Mesenchymal stem cell (in vitro differentiated cells and primary cell): ENCODE measurements around the gene EPHX1.

ENCODE experiments used
- DNase-seq: peaks from one replicate; pipeline ENCODE4 v3.0.0-alpha.2; 2013
- H2AFZ ChIP-seq: one replicate; pipeline ENCODE4 v1.6.1; 2013; ENCODE audit warnings: low read depth, mild to moderate bottlenecking, control low read depth, inconsistent platforms, low read length, moderate library complexity
- H2AK5ac ChIP-seq: 2 replicates; pipeline ENCODE4 v1.6.1; 2013; ENCODE audit warnings: low read length, moderate library complexity, mild to moderate bottlenecking, inconsistent platforms; ENCODE audit not compliant: severe bottlenecking
- H2BK120ac ChIP-seq: one replicate; pipeline ENCODE4 v1.6.1; 2013; ENCODE audit warnings: low read depth, mild to moderate bottlenecking, inconsistent platforms, low read length, moderate library complexity
- H2BK12ac ChIP-seq, 2 experiments: one replicate each; pipeline ENCODE4 v1.6.1; 2013; ENCODE audit warnings: inconsistent platforms in 2 of 2, low read length in 2 of 2, mild to moderate bottlenecking in 2 of 2, moderate library complexity in 2 of 2, control low read depth in 1 of 2
- H2BK15ac ChIP-seq: one replicate; pipeline ENCODE4 v1.6.1; 2013; ENCODE audit warnings: mild to moderate bottlenecking, low read depth, inconsistent platforms; ENCODE audit not compliant: poor library complexity, severe bottlenecking
- H2BK5ac ChIP-seq: 2 replicates; pipeline ENCODE4 v1.6.1; 2013; ENCODE audit warnings: low read depth, mild to moderate bottlenecking, low read length, control low read depth, inconsistent platforms; ENCODE audit not compliant: poor library complexity, severe bottlenecking
- H3K14ac ChIP-seq, 2 experiments: one replicate each; pipeline ENCODE4 v1.6.1; 2013; ENCODE audit warnings: inconsistent platforms in 2 of 2, low read length in 2 of 2, control low read depth in 1 of 2, mild to moderate bottlenecking in 1 of 2, moderate library complexity in 1 of 2
- H3K18ac ChIP-seq, 2 experiments: one replicate each; pipeline ENCODE4 v1.6.1; 2013; ENCODE audit warnings: inconsistent platforms in 2 of 2, low read length in 2 of 2, control low read depth in 1 of 2, low read depth in 1 of 2, mild to moderate bottlenecking in 1 of 2
- H3K23ac ChIP-seq, 2 experiments: one replicate each; pipeline ENCODE4 v1.6.1; 2013; ENCODE audit warnings: inconsistent platforms in 2 of 2, low read length in 2 of 2, mild to moderate bottlenecking in 2 of 2, moderate library complexity in 2 of 2, control low read depth in 1 of 2
- H3K27ac ChIP-seq: 2 replicates; pipeline ENCODE4 v1.5.1; 2013; ENCODE audit warnings: mild to moderate bottlenecking, moderate library complexity, low read length, control low read depth, inconsistent platforms; ENCODE audit not compliant: poor library complexity, severe bottlenecking
- H3K27me3 ChIP-seq, 2 experiments: 2 replicates each; pipeline versions ENCODE4 v1.6.1 to v1.7.0; 2013; ENCODE audit warnings: low read length in 2 of 2, mild to moderate bottlenecking in 2 of 2, moderate library complexity in 2 of 2, control low read depth in 1 of 2, inconsistent platforms in 1 of 2; ENCODE audit not compliant: control insufficient read depth in 1 of 2, insufficient read depth in 1 of 2
- H3K36me3 ChIP-seq, 2 experiments: 2 replicates each; pipeline versions ENCODE4 v1.6.1 to v1.7.0; 2013; ENCODE audit warnings: low read length in 2 of 2, control low read depth in 1 of 2, inconsistent platforms in 1 of 2, low read depth in 1 of 2, mild to moderate bottlenecking in 1 of 2; ENCODE audit not compliant: insufficient read depth in 2 of 2, control insufficient read depth in 1 of 2
- H3K4ac ChIP-seq, 2 experiments: one replicate each; pipeline ENCODE4 v1.6.1; 2013; ENCODE audit warnings: inconsistent platforms in 2 of 2, low read length in 2 of 2, mild to moderate bottlenecking in 2 of 2, moderate library complexity in 2 of 2, control low read depth in 1 of 2, low read depth in 1 of 2
- H3K4me1 ChIP-seq: 2 replicates; pipeline ENCODE4 v1.6.1; 2013; ENCODE audit warnings: low read depth, low read length, control low read depth; ENCODE audit not compliant: control insufficient read depth, insufficient read depth
- H3K4me2 ChIP-seq: 2 replicates; pipeline ENCODE4 v1.6.1; 2013; ENCODE audit warnings: low read length, mild to moderate bottlenecking, inconsistent platforms; ENCODE audit not compliant: poor library complexity, severe bottlenecking
- H3K4me3 ChIP-seq, 2 experiments: 2 replicates each; pipeline versions ENCODE4 v1.5.1 to v1.7.0; 2013; ENCODE audit warnings: low read length in 2 of 2, mild to moderate bottlenecking in 2 of 2, control low read depth in 1 of 2, low read depth in 1 of 2; ENCODE audit not compliant: insufficient read depth in 1 of 2
- H3K79me1 ChIP-seq: replicated peaks from 2 replicates; pipeline ENCODE4 v1.6.1; 2013; ENCODE audit warnings: mild to moderate bottlenecking, control low read depth, low read length, inconsistent platforms; ENCODE audit not compliant: poor library complexity, severe bottlenecking
- H3K9ac ChIP-seq: 2 replicates; pipeline ENCODE4 v1.7.0; 2013; ENCODE audit warnings: mild to moderate bottlenecking, low read length, moderate library complexity
- H3K9me3 ChIP-seq: 2 replicates; pipeline ENCODE4 v1.7.0; 2013; ENCODE audit warnings: mild to moderate bottlenecking, low read length; ENCODE audit not compliant: control insufficient read depth
- H4K8ac ChIP-seq: one replicate; pipeline ENCODE4 v1.6.1; 2013; ENCODE audit warnings: inconsistent platforms, mild to moderate bottlenecking, low read length, moderate library complexity
- H4K91ac ChIP-seq: one replicate; pipeline ENCODE4 v1.6.1; 2013; ENCODE audit warnings: mild to moderate bottlenecking, low read length, inconsistent platforms
- WGBS: methylation state at CpG from one replicate; pipeline ENCODE4 v1.1.7; 2013; ENCODE audit warnings: mixed read lengths; 5-methylcytosine and 5-hydroxymethylcytosine counted together

EPHX1 gene

DNA sequence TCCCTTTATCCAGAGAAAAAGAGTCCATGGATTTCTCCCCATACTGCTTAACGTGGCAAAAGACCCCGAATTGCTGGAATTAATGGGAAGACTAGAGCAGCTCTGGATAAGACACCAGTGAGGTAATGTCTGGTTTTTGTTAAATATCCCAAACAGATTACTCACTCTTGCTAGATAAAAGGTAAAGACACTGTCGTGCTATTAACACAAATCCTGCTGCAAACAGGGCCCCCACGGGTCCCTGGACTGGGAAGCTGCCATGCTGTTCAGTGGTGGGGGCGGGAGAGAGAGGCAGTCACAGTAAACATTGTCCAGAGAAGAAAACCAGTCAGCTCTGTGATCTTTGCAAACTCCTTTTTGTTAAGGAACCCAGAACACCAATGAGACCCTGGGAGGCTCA, 47.5 kb upstream of the EPHX1 start:
- Histone ChIP-seq H3K27ac (peak overlapping the region; percentile 79), H4K8ac (peak overlapping the region; percentile 57), H3K18ac (peak overlapping the region; percentile 66 to 70), H3K23ac (no peak overlapping the region), H2AFZ (no peak overlapping the region), H2BK5ac (peak overlapping the region; percentile 19), H3K4ac (peak overlapping the region in 1 of 2 experiments; percentile 51), H3K4me2 (peak overlapping the region; percentile 7), H3K27me3 (no peaks in the 10 kb centered on the region), H3K9ac (peak overlapping the region; percentile 9), H2BK12ac (peak overlapping the region; percentile 32 to 39), H2AK5ac (peak overlapping the region; percentile 8), H3K4me1 (peaks cover 25% of the 10 kb centered on the region), H3K9me3 (no peaks in the 10 kb centered on the region), H4K91ac (no peak overlapping the region), H3K79me1 (no peaks in the 10 kb centered on the region), H2BK120ac (peak overlapping the region; percentile 36), H2BK15ac (peak overlapping the region; percentile 84), H3K36me3 (no peaks in the 10 kb centered on the region), H3K14ac (no peak overlapping the region), H3K4me3 (no peak overlapping the region)
- WGBS, result 17% methylated on average over 4 of the region's 5 CpGs
- peak; percentile 76 for DNase-seq

DNA sequence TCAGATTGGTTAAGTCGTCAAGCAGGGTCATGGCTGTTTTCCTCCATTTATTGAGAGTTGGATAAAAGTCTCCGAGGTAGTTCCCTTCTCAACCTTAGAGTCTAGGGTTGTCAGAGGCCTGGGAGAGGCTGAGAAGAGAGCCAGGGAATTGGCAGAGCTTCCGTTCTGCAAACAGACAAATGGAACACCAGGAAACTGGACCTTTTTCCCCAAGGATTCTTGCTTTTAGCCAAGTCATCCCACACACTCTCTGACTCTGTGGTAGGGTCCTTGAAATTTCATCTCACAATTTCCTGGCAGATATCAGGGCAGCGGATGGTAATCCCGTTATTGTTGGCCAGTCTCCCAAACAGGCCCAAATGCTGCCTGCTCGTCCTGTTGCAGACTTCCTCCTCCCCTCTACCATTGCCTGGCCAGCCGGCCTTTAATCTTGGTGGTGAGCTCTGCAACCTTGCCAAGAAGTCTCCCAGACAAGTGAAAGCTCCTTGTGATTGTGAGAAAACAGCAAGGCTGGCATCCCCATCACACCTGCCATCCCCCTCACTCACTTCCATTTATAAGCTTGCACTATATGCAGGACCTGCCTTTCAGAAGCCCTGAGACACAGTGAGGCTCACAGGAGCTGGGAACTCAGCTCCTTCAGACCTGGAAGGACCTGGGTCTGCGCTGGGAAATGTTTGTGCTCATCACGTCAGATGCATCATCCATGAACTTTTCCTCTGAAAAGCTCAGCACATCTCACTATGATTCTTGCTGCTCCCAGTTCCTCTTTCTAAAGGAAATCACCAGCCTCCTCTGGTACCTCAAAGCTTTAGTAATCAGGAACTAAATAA, 46.0 kb upstream of the EPHX1 start:
- Histone ChIP-seq H3K4me1 (peaks cover 31% of the 10 kb centered on the region), H3K27ac (no peak overlapping the region), H2BK12ac (peak overlapping the region in 1 of 2 experiments; percentile 38), H3K79me1 (no peaks in the 10 kb centered on the region), H4K91ac (no peak overlapping the region), H3K9me3 (no peaks in the 10 kb centered on the region), H3K14ac (peak overlapping the region in 1 of 2 experiments; percentile 71), H2BK120ac (peak overlapping the region; percentile 67), H2AK5ac (peak overlapping the region; percentile 76), H3K4me2 (no peak overlapping the region), H3K9ac (peak overlapping the region; percentile 34), H3K36me3 (no peaks in the 10 kb centered on the region), H3K23ac (peak overlapping the region in 1 of 2 experiments; percentile 9), H3K4ac (peak overlapping the region in 1 of 2 experiments; percentile 73), H3K4me3 (peak overlapping the region in 1 of 2 experiments; percentile 5), H3K18ac (peak overlapping the region; percentile 53 to 61), H2BK15ac (no peak overlapping the region), H2BK5ac (no peak overlapping the region), H2AFZ (no peak overlapping the region), H4K8ac (peak overlapping the region; percentile 66), H3K27me3 (no peaks in the 10 kb centered on the region)
- no peak for DNase-seq
- WGBS, result 73% methylated on average over 9 of the region's 9 CpGs

DNA sequence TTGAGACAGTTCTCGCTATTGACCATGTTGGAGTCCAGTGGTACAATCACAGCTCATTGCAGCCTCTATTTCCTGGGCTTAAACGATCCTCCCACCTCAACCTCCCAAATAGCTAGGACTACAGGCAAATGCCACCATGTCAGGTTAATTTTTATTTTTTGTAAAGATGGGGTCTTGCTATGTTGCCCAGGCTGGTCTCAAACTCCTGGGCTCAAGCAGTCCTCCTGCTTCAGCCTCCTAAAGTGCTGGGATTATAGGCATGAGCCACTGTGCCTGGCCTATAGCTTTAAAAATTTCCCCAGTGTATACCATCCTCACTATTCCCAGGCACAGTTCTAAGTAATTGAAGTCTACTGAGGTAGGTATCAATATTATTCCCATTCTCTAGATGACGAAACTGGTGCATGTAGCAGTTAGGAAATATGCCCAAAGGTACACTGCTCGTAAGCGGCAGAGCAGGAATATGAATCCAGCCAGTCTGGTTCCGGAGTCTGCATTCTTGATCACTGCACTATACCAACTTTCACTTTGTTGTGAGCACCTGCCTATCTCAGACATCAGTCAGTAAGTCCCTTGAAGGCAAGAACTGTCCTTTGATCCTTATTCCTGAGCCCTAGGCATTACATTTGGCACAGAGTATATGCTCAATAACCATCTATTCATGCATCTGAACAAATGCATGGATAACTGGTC, 43.8 kb upstream of the EPHX1 start:
- Histone ChIP-seq H3K27me3 (no peaks in the 10 kb centered on the region), H3K4me3 (no peak overlapping the region), H3K18ac (no peak overlapping the region), H3K23ac (no peak overlapping the region), H2BK5ac (no peak overlapping the region), H3K4me2 (no peak overlapping the region), H4K91ac (no peak overlapping the region), H3K9ac (peak overlapping the region; percentile 61), H3K4me1 (peaks cover 32% of the 10 kb centered on the region), H3K4ac (no peak overlapping the region), H2BK15ac (no peak overlapping the region), H2AK5ac (no peak overlapping the region), H2BK12ac (peak overlapping the region in 1 of 2 experiments; percentile 75), H3K79me1 (no peaks in the 10 kb centered on the region), H3K27ac (no peak overlapping the region), H2BK120ac (no peak overlapping the region), H3K14ac (no peak overlapping the region), H3K9me3 (no peaks in the 10 kb centered on the region), H2AFZ (no peak overlapping the region), H3K36me3 (no peaks in the 10 kb centered on the region), H4K8ac (no peak overlapping the region)
- no peak for DNase-seq
- WGBS, result 98% methylated on average over 5 of the region's 6 CpGs
